ENCODE data around the gene SUGCT. TPM values are rescaled to one million over a fixed set of nuclear protein-coding genes. Genes with fewer than 3 reads are reported as not detected.

The SUGCT gene
- total and polyA plus RNA-seq, 9 of the 15 experiments (the other 6 are each of a cell fraction or from before 2014, with no cell fraction given): 0.58 to 2.5 (median 1.4) TPM

GRCh38 chr7:40403703-40404476 is 269.1 kb downstream of the SUGCT start (continued):
- TF ChIP-seq ZNF740 (CRISPR knock-in tag; IDR thresholded peaks at IDR 0.05) (no peak), ZNF740 (tag; IDR thresholded peaks at IDR 0.05) (no peak), ZNF77 (CRISPR knock-in tag; IDR thresholded peaks at IDR 0.05) (no peak), ZSCAN32 (CRISPR knock-in tag; IDR thresholded peaks at IDR 0.05) (0 out of 2 replicates have a peak, but pooled peaks have one; percentile 63), ZNF696 (CRISPR knock-in tag; conservative IDR thresholded peaks at IDR 0.05) (no peak), TAF7 (tag; IDR thresholded peaks at IDR 0.05) (no peak), JUN (IDR thresholded peaks at IDR 0.05; ENCODE audit: borderline replicate concordance, low read depth, low read length) (no peak), JUN (CRISPR knock-in tag; IDR thresholded peaks at IDR 0.05; ENCODE audit: borderline replicate concordance) (no peak), FOSL1 (tag; conservative IDR thresholded peaks at IDR 0.05) (0 out of 2 replicates have a peak, but pooled peaks have one; percentile 13), ZMIZ1 (IDR thresholded peaks at IDR 0.05; ENCODE audit: low read depth in 2 of 2, low read length in 2 of 2) (no peak), SMAD4 (CRISPR knock-in tag; conservative IDR thresholded peaks at IDR 0.05) (no peak), YBX1 (IDR thresholded peaks at IDR 0.05) (no peak), CCNT2 (IDR thresholded peaks at IDR 0.05; ENCODE audit: borderline replicate concordance, extremely low read depth, insufficient read length, low read depth, low read length) (no peak), ZNF507 (tag; conservative IDR thresholded peaks at IDR 0.05) (no peak), BCL6 (CRISPR knock-in tag; IDR thresholded peaks at IDR 0.05) (no peak), MCM7 (IDR thresholded peaks at IDR 0.05) (no peak), DMBX1 (CRISPR knock-in tag; IDR thresholded peaks at IDR 0.05; ENCODE audit: borderline replicate concordance) (no peak), ZNF316 (IDR thresholded peaks at IDR 0.05) (no peak)
- TF ChIP-seq, protein P1, sequence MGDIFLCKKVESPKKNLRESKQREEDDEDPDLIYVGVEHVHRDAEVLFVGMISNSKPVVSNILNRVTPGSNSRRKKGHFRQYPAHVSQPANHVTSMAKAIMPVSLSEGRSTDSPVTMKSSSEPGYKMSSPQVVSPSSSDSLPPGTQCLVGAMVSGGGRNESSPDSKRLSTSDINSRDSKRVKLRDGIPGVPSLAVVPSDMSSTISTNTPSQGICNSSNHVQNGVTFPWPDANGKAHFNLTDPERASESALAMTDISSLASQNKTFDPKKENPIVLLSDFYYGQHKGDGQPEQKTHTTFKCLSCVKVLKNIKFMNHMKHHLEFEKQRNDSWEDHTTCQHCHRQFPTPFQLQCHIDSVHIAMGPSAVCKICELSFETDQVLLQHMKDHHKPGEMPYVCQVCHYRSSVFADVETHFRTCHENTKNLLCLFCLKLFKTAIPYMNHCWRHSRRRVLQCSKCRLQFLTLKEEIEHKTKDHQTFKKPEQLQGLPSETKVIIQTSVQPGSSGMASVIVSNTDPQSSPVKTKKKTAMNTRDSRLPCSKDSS (IDR thresholded peaks at IDR 0.05; ENCODE audit: low read depth, partially characterized antibody): no peak
- TF ChIP-seq, protein P2, sequence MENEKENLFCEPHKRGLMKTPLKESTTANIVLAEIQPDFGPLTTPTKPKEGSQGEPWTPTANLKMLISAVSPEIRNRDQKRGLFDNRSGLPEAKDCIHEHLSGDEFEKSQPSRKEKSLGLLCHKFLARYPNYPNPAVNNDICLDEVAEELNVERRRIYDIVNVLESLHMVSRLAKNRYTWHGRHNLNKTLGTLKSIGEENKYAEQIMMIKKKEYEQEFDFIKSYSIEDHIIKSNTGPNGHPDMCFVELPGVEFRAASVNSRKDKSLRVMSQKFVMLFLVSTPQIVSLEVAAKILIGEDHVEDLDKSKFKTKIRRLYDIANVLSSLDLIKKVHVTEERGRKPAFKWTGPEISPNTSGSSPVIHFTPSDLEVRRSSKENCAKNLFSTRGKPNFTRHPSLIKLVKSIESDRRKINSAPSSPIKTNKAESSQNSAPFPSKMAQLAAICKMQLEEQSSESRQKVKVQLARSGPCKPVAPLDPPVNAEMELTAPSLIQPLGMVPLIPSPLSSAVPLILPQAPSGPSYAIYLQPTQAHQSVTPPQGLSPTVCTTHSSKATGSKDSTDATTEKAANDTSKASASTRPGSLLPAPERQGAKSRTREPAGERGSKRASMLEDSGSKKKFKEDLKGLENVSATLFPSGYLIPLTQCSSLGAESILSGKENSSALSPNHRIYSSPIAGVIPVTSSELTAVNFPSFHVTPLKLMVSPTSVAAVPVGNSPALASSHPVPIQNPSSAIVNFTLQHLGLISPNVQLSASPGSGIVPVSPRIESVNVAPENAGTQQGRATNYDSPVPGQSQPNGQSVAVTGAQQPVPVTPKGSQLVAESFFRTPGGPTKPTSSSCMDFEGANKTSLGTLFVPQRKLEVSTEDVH (IDR thresholded peaks at IDR 0.05; ENCODE audit: low read depth, partially characterized antibody): no peak

Measured in K562 (cell line).